ENCODE measurements around the gene NUB1.
A peak's percentile ranks its signal among the peaks of the same experiment; 100 is the strongest.

Gene NUB1

DNA sequence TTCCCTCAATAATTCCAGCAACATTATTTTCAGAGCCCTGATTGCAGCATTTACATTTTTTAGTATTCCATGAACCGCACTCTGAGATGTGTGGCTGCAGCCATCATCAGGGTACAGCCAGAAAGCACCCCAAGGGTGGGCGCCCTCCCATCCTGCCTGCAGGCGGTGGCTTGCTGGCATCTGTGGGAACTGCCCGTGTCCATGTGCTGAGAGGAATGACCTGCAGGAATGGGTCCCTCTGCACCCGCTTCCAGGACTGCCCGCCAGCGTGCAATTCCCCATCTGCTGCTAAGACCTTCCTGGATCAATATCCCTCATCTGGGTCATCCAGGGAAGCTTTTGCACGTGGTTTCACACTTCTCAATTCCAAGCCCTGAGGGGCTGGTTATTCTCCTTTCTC lies 32.8 kb upstream of the NUB1 start:
- TF ChIP-seq, protein P1, sequence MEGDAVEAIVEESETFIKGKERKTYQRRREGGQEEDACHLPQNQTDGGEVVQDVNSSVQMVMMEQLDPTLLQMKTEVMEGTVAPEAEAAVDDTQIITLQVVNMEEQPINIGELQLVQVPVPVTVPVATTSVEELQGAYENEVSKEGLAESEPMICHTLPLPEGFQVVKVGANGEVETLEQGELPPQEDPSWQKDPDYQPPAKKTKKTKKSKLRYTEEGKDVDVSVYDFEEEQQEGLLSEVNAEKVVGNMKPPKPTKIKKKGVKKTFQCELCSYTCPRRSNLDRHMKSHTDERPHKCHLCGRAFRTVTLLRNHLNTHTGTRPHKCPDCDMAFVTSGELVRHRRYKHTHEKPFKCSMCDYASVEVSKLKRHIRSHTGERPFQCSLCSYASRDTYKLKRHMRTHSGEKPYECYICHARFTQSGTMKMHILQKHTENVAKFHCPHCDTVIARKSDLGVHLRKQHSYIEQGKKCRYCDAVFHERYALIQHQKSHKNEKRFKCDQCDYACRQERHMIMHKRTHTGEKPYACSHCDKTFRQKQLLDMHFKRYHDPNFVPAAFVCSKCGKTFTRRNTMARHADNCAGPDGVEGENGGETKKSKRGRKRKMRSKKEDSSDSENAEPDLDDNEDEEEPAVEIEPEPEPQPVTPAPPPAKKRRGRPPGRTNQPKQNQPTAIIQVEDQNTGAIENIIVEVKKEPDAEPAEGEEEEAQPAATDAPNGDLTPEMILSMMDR (IDR thresholded peaks at IDR 0.05; ENCODE audit: borderline replicate concordance, insufficient read depth, low read depth, low read length) = no peak

DNA sequence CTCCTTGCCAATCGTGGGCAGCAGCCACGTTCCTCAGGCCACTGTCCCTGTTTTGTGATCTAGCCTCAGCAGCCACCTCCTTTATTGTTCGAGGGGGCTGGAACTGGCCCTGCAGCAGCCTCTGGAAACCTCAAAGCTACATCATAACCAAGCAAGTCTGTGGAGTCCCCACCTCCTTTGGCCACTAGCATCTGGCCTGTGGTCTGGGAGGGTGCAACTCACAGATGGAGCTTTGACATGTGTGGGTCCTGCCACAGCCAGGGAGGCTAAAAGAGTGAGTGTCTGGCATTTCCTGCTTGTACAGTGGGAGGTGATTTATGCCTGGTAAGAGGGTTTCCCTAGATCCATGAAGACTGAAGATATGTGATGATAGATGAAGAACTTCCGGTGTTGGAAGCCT lies 32.3 kb upstream of the NUB1 start:
- H3K4me3 ChIP-seq (ENCODE audit: low read depth, low read length) = no peak overlapping the region
- TF ChIP-seq, protein P1 (IDR thresholded peaks at IDR 0.05; ENCODE audit: borderline replicate concordance, insufficient read depth, low read depth, low read length) = no peak

More for the DNA sequence above, 32.8 kb upstream of the NUB1 start:
- no peak overlapping the region for H3K4me3 ChIP-seq (ENCODE audit: low read depth, low read length)

DNA sequence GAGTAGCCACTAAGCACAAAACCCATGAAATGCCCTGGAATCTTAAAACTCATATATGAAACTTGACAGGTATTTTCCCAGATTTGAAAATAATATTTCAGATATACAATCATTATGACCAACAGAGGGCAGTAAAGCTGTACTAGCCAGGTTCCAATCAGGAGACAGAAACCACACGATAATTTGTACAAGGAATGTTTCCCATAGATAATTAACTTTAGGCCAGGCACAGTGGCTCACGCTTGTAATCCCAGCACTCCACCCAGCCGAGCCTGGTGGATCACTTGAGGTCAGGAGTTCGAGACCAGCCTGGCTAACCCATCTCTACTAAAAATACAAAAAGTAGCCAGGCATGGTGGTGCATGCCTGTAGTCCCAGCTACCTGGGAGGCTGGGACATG lies 31.0 kb upstream of the NUB1 start:
- no peak overlapping the region for H3K4me3 ChIP-seq (ENCODE audit: low read depth, low read length)

DNA sequence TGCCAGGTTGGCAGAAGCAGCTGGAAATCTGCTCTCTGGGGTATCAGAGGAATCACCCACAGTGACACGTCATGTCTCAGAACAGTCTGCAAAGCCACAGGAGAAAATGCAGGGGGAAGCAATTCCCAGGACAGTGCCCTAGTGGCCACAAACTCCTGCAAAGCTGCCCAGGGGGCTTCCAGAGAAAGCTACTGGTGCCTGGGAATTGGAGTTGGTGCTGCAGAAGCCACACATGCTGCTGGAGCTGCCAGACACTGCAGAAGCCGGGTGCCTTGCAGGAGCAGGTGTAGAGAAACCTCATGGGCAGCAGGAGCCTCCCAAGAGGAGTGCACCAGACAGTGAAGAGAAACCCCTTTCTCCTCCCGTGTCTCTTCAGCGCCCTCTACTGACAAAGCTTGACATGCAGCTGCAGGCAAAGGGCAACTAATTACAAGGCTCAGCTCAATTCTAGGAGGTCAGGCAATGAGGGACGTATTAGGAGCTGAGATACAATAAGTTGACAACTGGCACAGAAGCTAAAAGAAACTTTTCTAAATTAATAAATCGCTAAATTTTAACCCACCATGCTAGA lies 30.2 kb upstream of the NUB1 start:
- TF ChIP-seq, protein P1 (IDR thresholded peaks at IDR 0.05; ENCODE audit: borderline replicate concordance, insufficient read depth, low read depth, low read length) = peak; percentile 34; the same call in 1 of the 2 replicates
- no peak overlapping the region for H3K4me3 ChIP-seq (ENCODE audit: low read depth, low read length)

More for the DNA sequence above, 31.0 kb upstream of the NUB1 start:
- TF ChIP-seq, protein P1 (IDR thresholded peaks at IDR 0.05; ENCODE audit: borderline replicate concordance, insufficient read depth, low read depth, low read length) = 0 out of 2 replicates have a peak, but pooled peaks have one; percentile 16

DNA sequence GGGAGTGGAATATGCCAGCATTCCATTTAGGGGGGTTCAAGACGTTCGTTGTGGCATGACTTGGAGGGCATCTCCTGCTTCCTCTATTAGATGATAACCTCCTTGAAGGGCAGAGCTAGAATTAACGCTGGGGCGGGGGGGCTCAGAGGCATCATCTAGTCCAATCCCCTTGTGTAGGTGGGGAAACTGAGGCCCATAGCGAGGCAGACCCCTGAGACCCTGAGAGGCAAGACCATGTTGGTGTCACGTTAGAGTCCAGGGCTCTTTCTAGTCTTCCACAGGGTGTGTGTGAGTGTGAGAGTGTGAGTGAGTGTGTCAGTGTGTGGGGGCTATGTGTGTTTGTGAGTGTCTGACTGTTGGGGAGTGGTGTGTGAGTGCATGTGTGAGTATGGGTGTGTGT lies 29.3 kb upstream of the NUB1 start:
- no peak overlapping the region for H3K4me3 ChIP-seq (ENCODE audit: low read depth, low read length)

DNA sequence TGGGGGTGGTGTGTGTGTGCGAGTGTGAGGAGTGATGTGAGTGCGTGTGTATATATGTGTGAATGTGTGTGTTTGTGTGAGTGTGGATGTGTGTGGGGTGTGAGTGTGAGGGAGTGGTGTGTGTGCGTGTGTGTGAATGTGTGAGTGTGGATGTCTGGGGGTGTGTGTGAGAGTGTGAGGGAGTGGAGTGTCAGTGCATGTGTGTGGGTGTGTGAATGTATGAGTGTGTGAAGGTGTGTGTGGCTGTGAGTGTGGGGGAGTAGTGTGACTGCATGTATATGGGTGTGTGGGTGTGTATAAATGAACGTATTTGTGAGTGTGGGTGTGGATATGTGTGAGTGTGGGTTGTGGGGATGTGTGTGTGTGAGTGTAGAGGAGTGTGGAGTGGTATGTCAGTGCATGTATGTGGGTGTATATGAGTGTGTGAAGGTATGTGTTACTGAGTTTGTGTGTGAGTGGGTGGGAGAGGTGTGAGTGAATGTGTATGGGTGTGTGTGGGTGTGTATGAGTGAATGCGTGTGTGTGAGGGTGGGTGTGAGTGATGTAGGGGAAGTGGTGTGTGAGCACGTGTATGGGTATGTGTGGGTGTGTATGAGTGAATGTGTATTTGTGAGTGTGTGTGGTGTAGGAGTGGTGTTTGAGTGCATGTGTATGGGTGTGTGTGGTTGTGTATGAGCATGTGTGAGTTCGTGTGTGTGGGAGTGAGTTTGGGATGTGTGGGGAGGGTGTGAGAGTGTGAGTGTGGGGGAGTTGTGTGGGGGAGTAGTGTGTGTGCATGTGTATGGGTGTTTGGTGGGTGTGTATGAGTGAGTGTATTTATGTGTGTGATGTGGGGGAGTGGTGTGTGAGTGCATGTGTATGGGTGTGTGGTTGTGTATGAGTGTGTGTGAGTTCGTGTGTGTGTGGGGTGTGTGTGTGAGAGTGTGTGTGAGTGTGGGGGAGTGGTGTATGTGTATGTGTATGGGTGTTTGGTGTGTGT lies 28.5 kb upstream of the NUB1 start:
- TF ChIP-seq, protein P1 (IDR thresholded peaks at IDR 0.05; ENCODE audit: borderline replicate concordance, insufficient read depth, low read depth, low read length) = no peak
- H3K4me3 ChIP-seq (ENCODE audit: low read depth, low read length) = no peak overlapping the region

More for the DNA sequence above, 29.3 kb upstream of the NUB1 start:
- TF ChIP-seq, protein P1 (IDR thresholded peaks at IDR 0.05; ENCODE audit: borderline replicate concordance, insufficient read depth, low read depth, low read length) = no peak
